Ishikawa (cell line): ENCODE data around the gene SNHG17.

Experiments
- CEBPB ChIP-seq: IDR thresholded peaks from 2 replicates; pipeline ENCODE4 v1.6.1; 2012
- CREB1 ChIP-seq: IDR thresholded peaks from 2 replicates; pipeline ENCODE4 v1.6.1; 2012; ENCODE audit warnings: low read depth
- EGR1 ChIP-seq: IDR thresholded peaks from 2 replicates; pipeline ENCODE4 v1.6.1; 2012
- EP300 ChIP-seq: IDR thresholded peaks from 2 replicates; pipeline ENCODE4 v1.6.1; 2012; ENCODE audit warnings: borderline replicate concordance
- FOXM1 ChIP-seq: IDR thresholded peaks from 2 replicates; pipeline ENCODE4 v1.6.1; 2012; ENCODE audit warnings: low read depth, borderline replicate concordance
- NFIC ChIP-seq: IDR thresholded peaks from 2 replicates; pipeline ENCODE4 v1.6.1; 2012
- RAD21 ChIP-seq: IDR thresholded peaks from 2 replicates; pipeline ENCODE4 v1.6.1; 2012; ENCODE audit warnings: low read depth
- TAF1 ChIP-seq: IDR thresholded peaks from 2 replicates; pipeline ENCODE4 v1.6.1; 2012; ENCODE audit warnings: low read depth, mild to moderate bottlenecking
- TCF12 ChIP-seq: IDR thresholded peaks from 2 replicates; pipeline ENCODE4 v1.6.1; 2012; ENCODE audit warnings: low read depth
- TEAD4 ChIP-seq: IDR thresholded peaks from 2 replicates; pipeline ENCODE4 v1.6.1; 2012
- YY1 ChIP-seq: IDR thresholded peaks from 2 replicates; pipeline ENCODE4 v1.6.1; 2012; ENCODE audit warnings: low read depth
- ZBTB7A ChIP-seq: IDR thresholded peaks from 2 replicates; pipeline ENCODE4 v1.6.1; 2012; ENCODE audit warnings: low read depth
- TF ChIP-seq, protein P1 (sequence below): IDR thresholded peaks from 2 replicates; pipeline ENCODE4 v1.6.1; 2012; ENCODE audit warnings: low read depth, mild to moderate bottlenecking
- TF ChIP-seq, protein P2 (sequence below): IDR thresholded peaks from 2 replicates; pipeline ENCODE4 v1.6.1; 2012
- TF ChIP-seq, protein P3 (sequence below): IDR thresholded peaks from 2 replicates; pipeline ENCODE4 v1.6.1; 2012

The SNHG17 gene

DNA sequence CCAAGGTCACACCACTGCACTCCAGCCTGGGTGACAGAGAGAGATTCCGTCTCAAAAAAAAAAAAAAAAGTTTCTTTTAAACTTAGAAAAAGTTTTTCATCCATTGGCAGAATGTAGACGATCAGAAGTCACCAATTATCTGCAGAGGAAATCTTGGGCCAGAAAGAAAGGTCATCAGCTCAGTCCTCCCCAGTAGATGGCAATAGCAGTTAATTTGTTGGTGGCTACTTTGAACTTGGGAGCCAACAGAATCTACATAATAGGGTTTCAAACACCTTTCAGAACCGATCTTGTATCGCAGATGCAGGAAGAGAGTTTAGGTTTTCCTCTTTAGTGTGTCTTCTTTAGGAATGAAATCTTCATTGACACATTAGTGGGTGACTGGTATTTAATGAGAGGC is 47.2 kb downstream of the SNHG17 start:
- TF ChIP-seq EP300: no peak
- TF ChIP-seq RAD21: peak; percentile 15; the same call in 1 of the 2 replicates
- no peak for TF ChIP-seq NFIC
- TF ChIP-seq, protein P1, sequence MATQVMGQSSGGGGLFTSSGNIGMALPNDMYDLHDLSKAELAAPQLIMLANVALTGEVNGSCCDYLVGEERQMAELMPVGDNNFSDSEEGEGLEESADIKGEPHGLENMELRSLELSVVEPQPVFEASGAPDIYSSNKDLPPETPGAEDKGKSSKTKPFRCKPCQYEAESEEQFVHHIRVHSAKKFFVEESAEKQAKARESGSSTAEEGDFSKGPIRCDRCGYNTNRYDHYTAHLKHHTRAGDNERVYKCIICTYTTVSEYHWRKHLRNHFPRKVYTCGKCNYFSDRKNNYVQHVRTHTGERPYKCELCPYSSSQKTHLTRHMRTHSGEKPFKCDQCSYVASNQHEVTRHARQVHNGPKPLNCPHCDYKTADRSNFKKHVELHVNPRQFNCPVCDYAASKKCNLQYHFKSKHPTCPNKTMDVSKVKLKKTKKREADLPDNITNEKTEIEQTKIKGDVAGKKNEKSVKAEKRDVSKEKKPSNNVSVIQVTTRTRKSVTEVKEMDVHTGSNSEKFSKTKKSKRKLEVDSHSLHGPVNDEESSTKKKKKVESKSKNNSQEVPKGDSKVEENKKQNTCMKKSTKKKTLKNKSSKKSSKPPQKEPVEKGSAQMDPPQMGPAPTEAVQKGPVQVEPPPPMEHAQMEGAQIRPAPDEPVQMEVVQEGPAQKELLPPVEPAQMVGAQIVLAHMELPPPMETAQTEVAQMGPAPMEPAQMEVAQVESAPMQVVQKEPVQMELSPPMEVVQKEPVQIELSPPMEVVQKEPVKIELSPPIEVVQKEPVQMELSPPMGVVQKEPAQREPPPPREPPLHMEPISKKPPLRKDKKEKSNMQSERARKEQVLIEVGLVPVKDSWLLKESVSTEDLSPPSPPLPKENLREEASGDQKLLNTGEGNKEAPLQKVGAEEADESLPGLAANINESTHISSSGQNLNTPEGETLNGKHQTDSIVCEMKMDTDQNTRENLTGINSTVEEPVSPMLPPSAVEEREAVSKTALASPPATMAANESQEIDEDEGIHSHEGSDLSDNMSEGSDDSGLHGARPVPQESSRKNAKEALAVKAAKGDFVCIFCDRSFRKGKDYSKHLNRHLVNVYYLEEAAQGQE: no peak
- TF ChIP-seq TAF1: no peak
- TF ChIP-seq, protein P2, sequence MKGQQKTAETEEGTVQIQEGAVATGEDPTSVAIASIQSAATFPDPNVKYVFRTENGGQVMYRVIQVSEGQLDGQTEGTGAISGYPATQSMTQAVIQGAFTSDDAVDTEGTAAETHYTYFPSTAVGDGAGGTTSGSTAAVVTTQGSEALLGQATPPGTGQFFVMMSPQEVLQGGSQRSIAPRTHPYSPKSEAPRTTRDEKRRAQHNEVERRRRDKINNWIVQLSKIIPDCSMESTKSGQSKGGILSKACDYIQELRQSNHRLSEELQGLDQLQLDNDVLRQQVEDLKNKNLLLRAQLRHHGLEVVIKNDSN: no peak
- no peak for TF ChIP-seq ZBTB7A
- TF ChIP-seq, protein P3, sequence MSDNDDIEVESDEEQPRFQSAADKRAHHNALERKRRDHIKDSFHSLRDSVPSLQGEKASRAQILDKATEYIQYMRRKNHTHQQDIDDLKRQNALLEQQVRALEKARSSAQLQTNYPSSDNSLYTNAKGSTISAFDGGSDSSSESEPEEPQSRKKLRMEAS: no peak
- TF ChIP-seq FOXM1: no peak

DNA sequence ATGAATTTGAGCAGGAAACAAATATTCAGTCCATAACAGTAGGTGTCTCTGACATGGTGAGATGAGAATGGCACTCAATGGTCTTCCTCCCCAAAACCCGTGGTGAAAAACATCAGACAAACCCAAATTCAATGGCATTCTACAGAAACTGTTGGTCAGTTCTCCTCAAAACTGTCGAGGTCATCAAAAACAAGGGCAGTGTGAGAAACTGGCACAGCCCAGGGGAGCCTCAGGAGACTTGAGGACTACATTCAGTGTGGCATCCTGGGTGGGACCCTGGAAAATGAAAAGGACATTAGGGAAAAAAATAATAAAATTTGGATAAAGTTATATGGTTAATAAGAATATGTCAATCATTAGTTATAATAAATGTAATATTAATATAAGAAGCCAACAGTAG is 48.3 kb downstream of the SNHG17 start:
- TF ChIP-seq EP300 (no peak), CREB1 (no peak), EGR1 (no peak), TCF12 (no peak), FOXM1 (no peak), TAF1 (no peak), YY1 (no peak), TEAD4 (no peak)
- TF ChIP-seq, protein P2: no peak
- TF ChIP-seq, protein P3: no peak

DNA sequence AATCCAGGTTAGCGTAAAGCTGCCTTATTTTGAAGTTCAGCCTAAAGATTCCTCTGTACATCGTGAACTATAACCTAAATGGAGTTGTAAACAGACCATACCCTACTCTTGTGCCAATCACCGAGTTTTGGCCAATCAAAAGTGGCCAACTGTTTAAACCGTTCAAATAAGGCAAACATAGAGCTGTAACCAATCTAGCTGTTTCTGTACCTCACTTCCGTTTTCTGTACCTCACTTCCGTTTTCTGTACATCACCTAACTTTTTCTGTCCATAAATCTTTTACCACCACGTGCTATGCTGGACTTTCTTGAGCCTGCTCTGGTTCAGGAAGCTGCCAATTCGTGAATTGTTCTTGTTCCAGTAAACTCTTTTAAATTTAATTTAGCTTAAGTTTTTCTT is 49.1 kb downstream of the SNHG17 start:
- TF ChIP-seq, protein P3: no peak
- TF ChIP-seq EP300: no peak
- TF ChIP-seq ZBTB7A: no peak
- TF ChIP-seq, protein P2: no peak
- no peak for TF ChIP-seq RAD21
- TF ChIP-seq TCF12: no peak

DNA sequence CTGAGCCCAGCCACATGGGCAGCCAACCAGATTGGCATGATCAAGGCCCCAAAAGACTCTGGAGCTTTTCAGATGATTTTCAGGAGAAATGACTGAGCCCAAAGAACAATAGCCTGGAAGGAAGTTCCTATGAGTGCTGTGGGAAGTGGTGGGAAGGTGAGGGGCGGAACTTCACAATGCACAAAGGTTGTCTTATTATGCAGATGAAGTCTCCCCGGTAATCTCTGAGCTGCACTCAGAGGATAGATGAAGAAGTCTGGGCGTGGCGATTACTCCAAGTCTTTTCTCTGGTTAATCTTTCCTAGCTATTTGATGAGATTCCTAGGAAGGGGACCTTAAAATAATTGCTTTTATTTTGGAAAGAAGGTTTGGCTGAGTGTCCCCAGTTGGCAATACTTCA is 52.0 kb downstream of the SNHG17 start:
- TF ChIP-seq CREB1: no peak
- TF ChIP-seq EGR1: no peak
- no peak for TF ChIP-seq EP300
- TF ChIP-seq, protein P2: no peak
- TF ChIP-seq TCF12: no peak
- no peak for TF ChIP-seq CEBPB
- no peak for TF ChIP-seq YY1
- no peak for TF ChIP-seq NFIC
- no peak for TF ChIP-seq TAF1
- no peak for TF ChIP-seq FOXM1
- TF ChIP-seq, protein P1: no peak
- no peak for TF ChIP-seq TEAD4
- no peak for TF ChIP-seq RAD21

DNA sequence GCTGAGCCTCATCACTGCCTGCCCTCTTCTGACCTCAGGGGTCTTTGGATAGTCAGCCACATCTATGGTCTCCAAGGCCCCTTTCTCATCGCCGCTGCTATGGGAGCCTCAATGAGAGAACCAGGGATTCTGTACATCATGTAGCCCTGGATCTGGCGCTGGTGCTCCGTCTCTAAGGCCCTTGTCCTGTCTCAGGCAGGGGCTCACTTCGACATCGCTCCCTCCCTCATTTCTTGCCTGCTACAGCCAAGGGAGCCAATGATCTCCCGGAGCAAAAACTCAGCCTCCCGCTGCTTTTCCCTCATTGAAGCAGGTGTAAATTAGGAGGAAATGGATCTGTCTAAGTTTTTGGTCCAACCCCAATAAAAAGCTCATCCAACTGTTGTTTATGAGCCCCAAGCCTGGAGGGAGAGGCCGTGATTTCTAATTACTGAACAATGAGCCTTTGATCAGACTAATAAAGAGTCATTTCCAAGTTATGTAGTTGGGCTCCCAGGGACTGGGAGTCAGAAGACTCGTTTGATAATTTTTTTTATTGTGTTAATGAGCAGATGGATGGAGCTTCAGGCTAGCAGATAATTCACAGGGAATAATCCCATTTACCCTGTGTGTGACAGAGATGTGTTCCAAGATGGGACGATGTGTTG is 58.0 kb downstream of the SNHG17 start:
- TF ChIP-seq CEBPB: no peak
- no peak for TF ChIP-seq TEAD4
- no peak for TF ChIP-seq ZBTB7A
- TF ChIP-seq YY1: no peak
- TF ChIP-seq, protein P1: no peak
